Caco-2 (cell line): ENCODE data around the gene SEC24C. TPM values are rescaled to one million over a fixed set of nuclear protein-coding genes. Genes with fewer than 3 reads are reported as not detected.

ENCODE experiments used
- BruUV-seq: library from RNA; stranded (reverse); fragments of 400-500 nt; replicated peaks from 2 replicates; lab custom pipeline; 2021; lab: Mats Ljungman, UMichigan
- CTCF ChIA-PET: fragments of 300-600 bp; sonication (Branson Sonifier 250); formaldehyde crosslinking; loops from one replicate; lab custom pipeline; 2022; ENCODE audit warnings: antibody characterized with exemption; lab: Charles Lee
- POLR2A ChIA-PET: fragments of 300-600 bp; sonication (Branson Sonifier 250); formaldehyde crosslinking; loops from one replicate; lab custom pipeline; 2022; ENCODE audit warnings: antibody characterized with exemption; lab: Charles Lee
- DNase-seq, 2 experiments: peaks; one replicate each; pipeline versions ENCODE4 v3.0.0 to v3.0.0-alpha.2; 2020 to 2022
- H3K27me3 ChIP-seq: replicated peaks from 2 replicates; pipeline ENCODE4 v1.6.0; 2011; ENCODE audit warnings: low read length; ENCODE audit not compliant: control insufficient read depth, insufficient read depth
- H3K36me3 ChIP-seq: 2 replicates; pipeline ENCODE4 v1.5.1; 2011; ENCODE audit warnings: low read length; ENCODE audit not compliant: control insufficient read depth, insufficient read depth
- H3K4me1 ChIP-seq: fragments of 250-450 bp; sonication (Bioruptor Pico); 2 replicates; pipeline ENCODE4 v1.5.1; 2020; ENCODE audit warnings: mild to moderate bottlenecking
- H3K4me3 ChIP-seq: 2 replicates; pipeline ENCODE4 v1.5.1; 2011; ENCODE audit warnings: low read depth, mild to moderate bottlenecking, control low read depth, low read length
- H3K9me3 ChIP-seq: fragments of 250-450 bp; sonication (Bioruptor Pico); 2 replicates; pipeline ENCODE4 v1.5.1; 2020; ENCODE audit warnings: mild to moderate bottlenecking, moderate library complexity
- H3K27ac Mint-ChIP-seq: one replicate; pipeline ENCODE4 v1.8.0; 2022; ENCODE audit warnings: mixed read lengths; ENCODE audit not compliant: unreplicated experiment
- H3K27me3 Mint-ChIP-seq: one replicate; pipeline ENCODE4 v1.8.0; 2022; ENCODE audit warnings: mixed read lengths; ENCODE audit not compliant: insufficient read depth, unreplicated experiment
- H3K36me3 Mint-ChIP-seq: one replicate; pipeline ENCODE4 v1.8.0; 2022; ENCODE audit warnings: mild to moderate bottlenecking, mixed read lengths; ENCODE audit not compliant: insufficient read depth, unreplicated experiment
- H3K4me1 Mint-ChIP-seq: one replicate; pipeline ENCODE4 v1.8.0; 2022; ENCODE audit warnings: low read depth, mixed read lengths; ENCODE audit not compliant: unreplicated experiment
- H3K4me3 Mint-ChIP-seq: one replicate; pipeline ENCODE4 v1.8.0; 2022; ENCODE audit warnings: mild to moderate bottlenecking, moderate library complexity, mixed read lengths; ENCODE audit not compliant: unreplicated experiment
- H3K9me3 Mint-ChIP-seq: one replicate; pipeline ENCODE4 v1.8.0; 2022; ENCODE audit warnings: mixed read lengths; ENCODE audit not compliant: unreplicated experiment
- CTCF ChIP-seq, 2 experiments: fragments of 200-600 bp in 1 of 2; IDR thresholded peaks; 1 replicate in 1 of 2; 2 replicates in 1 of 2; pipeline versions ENCODE4 v1.5.1 to v1.8.0; 2011 to 2022; ENCODE audit warnings: antibody characterized with exemption in 1 of 2, control low read depth in 1 of 2, inconsistent platforms in 1 of 2, low read depth in 1 of 2, low read length in 1 of 2, mild to moderate bottlenecking in 1 of 2, moderate library complexity in 1 of 2; ENCODE audit not compliant: insufficient read depth in 1 of 2, severe bottlenecking in 1 of 2, unreplicated experiment in 1 of 2
- intact Hi-C: fragments of 100-400 bp; cut with micrococcal nuclease; formaldehyde crosslinking; loops from one replicate; pipeline ENCODE4 v1.10.0; 2022; ENCODE audit not compliant: unreplicated experiment
- total RNA-seq: library from RNA; stranded (reverse); gene quantifications from 2 replicates; pipeline ENCODE4 v1.2.3, GENCODE V29; 2022

The SEC24C gene
- total RNA-seq, 1 experiment from 2014 or later: 91.2 TPM

GRCh38 chr10:73772281-73773151, 28.3 kb downstream of the SEC24C start:
- Histone ChIP-seq H3K4me1 (peaks cover 7% of the 10 kb centered on the region; the same call in 1 of the 2 replicates), H3K9me3 (no peaks in the 10 kb centered on the region), H3K27me3 (no peaks in the 10 kb centered on the region), H3K36me3 (peaks cover 4% of the 10 kb centered on the region; the same call in 1 of the 2 replicates), H3K4me3 (peak overlapping the region; percentile 91)
- Mint-ChIP-seq H3K36me3 (peaks cover 67% of the 10 kb centered on the region), H3K4me1 (peaks cover 21% of the 10 kb centered on the region), H3K27me3 (no peaks in the 10 kb centered on the region), H3K27ac (peak overlapping the region; percentile 75), H3K9me3 (no peaks in the 10 kb centered on the region), H3K4me3 (peak overlapping the region; percentile 82)
- POLR2A ChIA-PET: interaction anchor here (0.5 to 3.1 kb wide), 8 partner anchors 9 to 392 kb away, joined by 3 to 19 read pairs (median 5); partner anchors contain the start of genes CHCHD1, SEC24C, USP54 and ZSWIM8
- no TSS peak for BruUV-seq
- CTCF ChIA-PET: interaction anchor here (0.5 to 2.3 kb wide), 6 partner anchors 10 to 1354 kb away, joined by 3 to 9 read pairs (median 3); partner anchors contain the start of gene CHCHD1
- intact Hi-C loops: loop anchor here (1.0 to 2.0 kb wide), 2 partner anchors 13 to 28 kb away; partner anchors contain the start of gene SEC24C
- peak; percentile 84 to 85 for DNase-seq
- TF ChIP-seq CTCF (IDR thresholded peaks at IDR 0.05; ENCODE audit: insufficient read depth in 1 of 2, low read depth in 1 of 2, low read length in 1 of 2, severe bottlenecking in 1 of 2, unreplicated experiment in 1 of 2): peak in 1 of 2 experiments; percentile 2

GRCh38 chr10:73773152-73773879, 29.1 kb downstream of the SEC24C start:
- no peaks in the 10 kb centered on the region for H3K27me3 Mint-ChIP-seq
- no peak for DNase-seq
- intact Hi-C loops: loop anchor here (2.0 kb wide), 1 partner anchor 29 kb away; the partner anchor contains the start of gene SEC24C
- Histone ChIP-seq H3K36me3 (peaks cover 4% of the 10 kb centered on the region; the same call in 1 of the 2 replicates), H3K4me1 (peaks cover 7% of the 10 kb centered on the region; the same call in 1 of the 2 replicates), H3K9me3 (no peaks in the 10 kb centered on the region), H3K27me3 (no peaks in the 10 kb centered on the region), H3K4me3 (peak overlapping the region; percentile 91)
- H3K36me3 Mint-ChIP-seq: peaks cover 61% of the 10 kb centered on the region
- no peak for TF ChIP-seq CTCF (IDR thresholded peaks at IDR 0.05; ENCODE audit: insufficient read depth in 1 of 2, low read depth in 1 of 2, low read length in 1 of 2, severe bottlenecking in 1 of 2, unreplicated experiment in 1 of 2)
- BruUV-seq: TSS peak; percentile 19
- peaks cover 21% of the 10 kb centered on the region for H3K4me1 Mint-ChIP-seq
- ChIA-PET CTCF (interaction anchor here (0.6 to 2.3 kb wide), 3 partner anchors 9 to 43 kb away, joined by 3 to 9 read pairs (median 7); partner anchors contain the start of gene CHCHD1), POLR2A (interaction anchor here (0.5 to 3.1 kb wide), 4 partner anchors 8 to 392 kb away, joined by 3 to 19 read pairs (median 8); partner anchors contain the start of genes CHCHD1 and ZSWIM8)
- H3K9me3 Mint-ChIP-seq: no peaks in the 10 kb centered on the region
- peak overlapping the region; percentile 75 for H3K27ac Mint-ChIP-seq
- H3K4me3 Mint-ChIP-seq: peak overlapping the region; percentile 82
